Mucosa of stomach (tissue), 1 donor: Measurements from ENCODE around the gene VAPA.
A peak's percentile ranks its signal among the peaks of the same experiment; 100 is the strongest.
"Not testable (repeated sequence)": the region's sequence is repeated elsewhere in the genome, so short reads cannot be mapped to it uniquely, and the experiment has no call there.

ENCODE experiments used
- H3K27me3 ChIP-seq: one replicate; pipeline ENCODE4 v1.7.0; 2013; ENCODE audit warnings: mild to moderate bottlenecking, low read length; ENCODE audit not compliant: control insufficient read depth, insufficient read depth
- H3K36me3 ChIP-seq: one replicate; pipeline ENCODE4 v1.7.0; 2013; ENCODE audit warnings: low read length; ENCODE audit not compliant: control insufficient read depth, insufficient read depth
- H3K4me1 ChIP-seq: one replicate; pipeline ENCODE4 v1.7.0; 2013; ENCODE audit warnings: mild to moderate bottlenecking, low read length; ENCODE audit not compliant: control insufficient read depth, insufficient read depth
- H3K4me3 ChIP-seq: one replicate; pipeline ENCODE4 v1.7.0; 2013; ENCODE audit warnings: low read length
- H3K9ac ChIP-seq: one replicate; pipeline ENCODE4 v1.7.0; 2013; ENCODE audit warnings: mild to moderate bottlenecking, low read length, moderate library complexity
- H3K9me3 ChIP-seq: one replicate; pipeline ENCODE4 v1.7.0; 2013; ENCODE audit warnings: mild to moderate bottlenecking, low read length, moderate library complexity; ENCODE audit not compliant: control insufficient read depth
- donor health status: Pancreatic carcinoma.

VAPA gene

DNA sequence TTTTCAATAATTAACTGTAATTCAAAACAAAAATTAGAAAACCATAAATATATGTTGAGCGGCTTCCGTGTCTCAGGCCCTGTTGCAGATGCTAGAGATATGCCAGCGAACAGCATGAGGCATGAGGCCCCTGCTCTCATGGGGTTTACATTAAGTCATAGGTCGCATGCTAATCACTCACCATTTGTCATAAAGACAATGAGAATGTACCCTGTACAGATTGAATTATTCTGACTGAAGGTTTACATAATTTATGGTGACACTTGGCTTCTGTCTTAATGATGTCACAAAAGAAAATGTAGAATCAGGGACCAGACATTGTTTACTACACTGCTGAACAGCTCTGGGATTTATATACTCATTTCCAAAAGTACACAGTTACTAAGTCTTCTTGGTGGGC is 5.9 kb upstream of the VAPA start:
- Histone ChIP-seq H3K9me3 (no peaks in the 10 kb centered on the region), H3K27me3 (no peaks in the 10 kb centered on the region), H3K4me3 (no peak overlapping the region), H3K4me1 (no peaks in the 10 kb centered on the region), H3K36me3 (no peaks in the 10 kb centered on the region), H3K9ac (no peak overlapping the region)

DNA sequence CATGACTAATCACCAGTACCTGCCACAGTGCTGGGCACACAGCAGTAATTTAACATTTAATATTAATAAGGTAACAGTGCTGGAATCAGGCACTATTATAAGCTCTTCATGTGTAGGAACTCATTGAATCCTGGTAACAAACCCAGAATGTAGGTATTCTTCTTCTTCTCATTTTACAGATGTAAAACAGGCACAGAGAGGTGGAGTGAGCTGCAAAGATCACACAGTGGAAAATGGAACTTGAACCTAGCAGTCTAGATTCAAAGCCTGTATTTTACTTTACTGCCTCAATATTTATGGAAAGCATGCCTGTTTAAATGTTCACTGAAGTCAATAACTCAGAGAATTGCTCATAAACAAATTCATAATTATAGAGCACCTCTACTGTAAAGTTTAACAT is 3.7 kb upstream of the VAPA start:
- Histone ChIP-seq H3K36me3 (no peaks in the 10 kb centered on the region), H3K9me3 (no peaks in the 10 kb centered on the region), H3K4me1 (no peaks in the 10 kb centered on the region), H3K27me3 (no peaks in the 10 kb centered on the region), H3K4me3 (no peak overlapping the region), H3K9ac (no peak overlapping the region)

DNA sequence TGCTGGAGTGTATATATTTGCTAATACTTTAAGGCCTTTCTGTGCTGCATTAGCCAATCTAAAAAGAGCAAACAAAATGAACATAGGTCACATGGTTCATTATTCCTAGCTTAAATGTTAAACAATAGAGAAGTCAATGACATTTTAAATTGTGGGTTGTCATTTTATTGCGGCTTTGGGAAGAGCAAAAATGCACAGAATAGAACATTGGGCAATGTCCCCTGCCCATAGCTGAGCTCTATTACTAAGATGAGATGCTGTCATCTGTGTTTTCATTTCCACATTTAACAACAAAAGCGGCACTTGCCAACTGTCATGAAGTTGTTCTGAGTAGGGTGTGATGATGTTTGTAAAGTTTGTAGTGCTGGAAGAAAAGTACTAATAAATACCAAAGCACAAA is 3.2 kb upstream of the VAPA start:
- Histone ChIP-seq H3K36me3 (no peaks in the 10 kb centered on the region), H3K27me3 (no peaks in the 10 kb centered on the region), H3K9ac (no peak overlapping the region), H3K4me3 (no peak overlapping the region), H3K9me3 (no peaks in the 10 kb centered on the region), H3K4me1 (no peaks in the 10 kb centered on the region)

DNA sequence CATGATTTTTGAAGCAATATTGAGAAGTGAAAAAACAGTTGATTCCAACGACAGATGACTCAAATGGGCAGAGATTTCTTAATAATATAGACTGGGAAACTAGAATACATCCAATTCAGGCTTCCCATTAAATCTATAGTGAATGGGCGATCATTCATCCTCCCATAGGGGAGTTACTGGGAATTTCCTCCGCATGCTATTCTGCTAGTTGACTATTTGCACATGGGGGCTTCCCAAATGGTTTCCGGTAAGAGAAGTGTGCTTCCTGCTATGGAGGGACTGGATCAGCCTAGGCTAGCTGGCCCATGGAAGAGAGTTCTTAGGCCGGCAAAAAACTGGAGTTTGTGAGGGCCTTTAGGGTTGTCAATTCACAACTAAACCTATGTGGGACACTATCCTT is 2.6 kb upstream of the VAPA start:
- H3K9me3 ChIP-seq = no peaks in the 10 kb centered on the region
- no peak overlapping the region for H3K4me3 ChIP-seq
- no peaks in the 10 kb centered on the region for H3K36me3 ChIP-seq
- no peaks in the 10 kb centered on the region for H3K27me3 ChIP-seq
- no peaks in the 10 kb centered on the region for H3K4me1 ChIP-seq
- H3K9ac ChIP-seq = no peak overlapping the region

DNA sequence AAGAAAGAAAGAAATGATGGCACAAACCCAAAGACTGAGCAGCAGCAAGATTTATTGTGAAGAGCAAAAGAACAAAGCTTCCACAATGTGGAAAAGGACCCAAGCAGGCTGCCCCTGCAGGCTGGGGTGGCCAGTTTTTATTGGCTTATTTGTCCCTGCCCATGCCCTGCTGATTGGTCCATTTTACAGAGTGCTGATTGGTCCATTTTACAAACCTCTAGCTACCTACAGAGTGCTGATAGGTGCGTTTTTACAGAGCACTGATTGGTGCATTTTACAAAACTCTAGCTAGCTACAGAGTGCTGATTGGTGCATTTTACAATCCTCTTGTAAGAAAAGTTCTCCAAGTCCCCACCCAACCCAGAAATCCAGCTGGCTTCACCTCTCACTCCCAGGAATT is 1.5 kb upstream of the VAPA start:
- not testable (repeated sequence) for H3K27me3 ChIP-seq, H3K36me3 ChIP-seq, H3K9me3 ChIP-seq, H3K4me3 ChIP-seq, H3K9ac ChIP-seq, H3K4me1 ChIP-seq

DNA sequence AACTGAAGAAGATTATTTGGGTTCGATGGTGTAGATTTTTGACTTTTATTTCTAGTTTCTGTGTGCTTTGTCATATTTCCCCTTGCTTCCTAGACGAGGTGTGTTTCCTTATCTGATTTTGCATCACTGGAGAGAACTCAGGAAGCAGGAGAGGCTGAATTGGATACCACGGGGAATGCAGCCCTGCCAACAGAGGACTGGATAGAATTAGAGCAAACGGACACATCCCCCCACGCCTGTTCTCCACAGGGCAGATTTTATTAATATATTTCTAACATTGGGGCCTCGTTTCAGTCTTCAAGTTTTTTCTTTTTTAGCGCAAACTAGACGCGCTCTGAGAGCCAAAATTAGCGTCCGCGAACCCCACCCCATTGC is 678 bp upstream of the VAPA start:
- H3K9ac ChIP-seq = peak overlapping the region; percentile 93
- H3K4me1 ChIP-seq = peaks cover 5% of the 10 kb centered on the region
- H3K27me3 ChIP-seq = no peaks in the 10 kb centered on the region
- peak overlapping the region; percentile 89 for H3K4me3 ChIP-seq
- H3K36me3 ChIP-seq = no peaks in the 10 kb centered on the region
- H3K9me3 ChIP-seq = no peaks in the 10 kb centered on the region

DNA sequence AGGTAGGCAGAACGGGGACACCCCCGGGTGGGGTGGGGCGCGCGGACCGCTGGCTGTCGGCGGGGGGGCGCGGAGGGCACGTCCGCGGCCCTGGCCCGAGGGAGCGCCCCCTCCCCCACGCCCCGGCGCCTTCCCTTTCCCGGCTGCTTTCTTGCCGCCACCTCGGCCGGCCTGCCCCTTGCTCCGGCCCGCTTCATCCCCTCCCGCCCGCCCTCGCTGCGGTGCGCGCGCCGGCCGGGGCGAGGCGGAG is 443 bp downstream of the VAPA start:
- peak overlapping the region; percentile 93 for H3K9ac ChIP-seq
- H3K4me1 ChIP-seq = peaks cover 14% of the 10 kb centered on the region
- no peaks in the 10 kb centered on the region for H3K9me3 ChIP-seq
- peak overlapping the region; percentile 89 for H3K4me3 ChIP-seq
- no peaks in the 10 kb centered on the region for H3K36me3 ChIP-seq
- no peaks in the 10 kb centered on the region for H3K27me3 ChIP-seq

DNA sequence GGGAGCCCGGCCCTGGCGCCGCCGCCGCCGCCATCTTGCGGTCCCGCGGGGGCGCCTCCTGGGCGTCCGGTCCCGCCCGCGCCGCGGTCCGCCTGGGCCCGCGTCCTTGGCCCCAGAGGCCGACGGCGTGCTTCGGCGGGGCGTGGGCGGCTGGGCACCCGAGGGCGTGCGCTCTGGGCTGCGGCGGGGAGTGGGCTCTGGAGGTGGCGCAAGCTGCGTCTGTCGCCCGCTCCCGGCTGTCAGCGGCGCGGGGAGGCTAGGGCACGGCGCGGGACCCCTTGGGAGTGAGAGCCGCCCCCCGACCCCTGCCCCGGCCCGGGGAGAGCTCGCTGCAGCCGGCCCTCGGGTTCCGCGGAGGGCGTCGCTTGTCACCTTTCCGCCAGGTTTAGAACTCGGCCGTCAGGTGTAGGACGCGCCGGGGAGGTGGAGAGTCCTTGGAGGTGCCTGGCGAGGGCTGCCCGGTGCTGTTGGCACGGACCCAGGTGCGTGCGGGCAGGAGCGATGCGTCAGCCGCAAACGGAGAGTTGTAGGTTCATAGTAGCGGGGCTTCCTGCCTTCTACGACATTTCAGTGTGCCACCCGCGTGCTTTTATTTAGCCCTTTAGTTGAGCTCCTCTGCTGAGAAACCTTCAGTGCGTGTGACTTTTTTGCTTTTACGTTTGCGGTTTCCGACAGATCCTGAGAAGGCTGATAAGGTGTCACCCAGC is 921 bp downstream of the VAPA start:
- Histone ChIP-seq H3K9me3 (no peaks in the 10 kb centered on the region), H3K4me1 (peaks cover 19% of the 10 kb centered on the region), H3K27me3 (no peaks in the 10 kb centered on the region)

DNA sequence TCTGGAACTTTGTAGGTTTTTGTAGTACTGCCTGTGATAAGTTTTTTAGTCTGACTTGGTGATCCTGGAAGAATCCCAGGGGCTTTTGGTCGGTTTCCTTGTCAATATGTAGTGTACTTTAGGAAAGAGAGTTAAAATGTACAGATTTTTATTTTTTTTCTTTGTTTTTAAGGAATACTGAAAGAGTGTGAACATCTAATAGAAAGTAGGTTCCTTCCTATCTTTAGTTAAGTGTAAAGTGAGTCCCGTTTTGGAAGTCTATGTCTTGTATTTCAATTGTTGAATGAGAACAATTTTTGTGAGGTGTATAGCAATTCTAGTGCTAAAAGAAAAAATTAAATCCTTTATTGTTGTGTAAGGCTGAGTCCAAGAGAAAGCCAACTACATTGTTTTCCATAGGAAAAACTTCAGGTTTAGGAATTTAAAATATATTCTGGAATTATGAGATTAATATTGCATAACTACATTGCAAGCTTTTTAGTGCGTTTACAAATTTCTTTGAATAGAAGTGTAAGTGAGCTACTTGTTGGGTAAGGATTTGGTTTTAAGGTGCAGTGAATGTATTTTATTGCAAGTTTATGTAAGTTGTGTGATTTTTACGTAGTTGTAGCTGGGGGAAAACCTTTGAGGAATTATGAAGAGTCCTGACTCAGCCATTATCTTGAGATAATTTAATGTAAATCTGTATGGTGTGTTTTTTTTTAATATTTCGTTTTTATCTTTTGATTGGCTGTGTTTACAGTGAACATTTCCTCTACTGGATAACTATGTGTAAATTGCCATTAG is 1.7 kb downstream of the VAPA start:
- Histone ChIP-seq H3K9me3 (no peaks in the 10 kb centered on the region), H3K27me3 (no peaks in the 10 kb centered on the region), H3K4me1 (peaks cover 27% of the 10 kb centered on the region), H3K4me3 (peak overlapping the region; percentile 83), H3K36me3 (no peaks in the 10 kb centered on the region), H3K9ac (peak overlapping the region; percentile 77)

More for the DNA sequence above, 921 bp downstream of the VAPA start:
- H3K4me3 ChIP-seq = peak overlapping the region; percentile 83
- no peaks in the 10 kb centered on the region for H3K36me3 ChIP-seq
- peak overlapping the region; percentile 77 for H3K9ac ChIP-seq

DNA sequence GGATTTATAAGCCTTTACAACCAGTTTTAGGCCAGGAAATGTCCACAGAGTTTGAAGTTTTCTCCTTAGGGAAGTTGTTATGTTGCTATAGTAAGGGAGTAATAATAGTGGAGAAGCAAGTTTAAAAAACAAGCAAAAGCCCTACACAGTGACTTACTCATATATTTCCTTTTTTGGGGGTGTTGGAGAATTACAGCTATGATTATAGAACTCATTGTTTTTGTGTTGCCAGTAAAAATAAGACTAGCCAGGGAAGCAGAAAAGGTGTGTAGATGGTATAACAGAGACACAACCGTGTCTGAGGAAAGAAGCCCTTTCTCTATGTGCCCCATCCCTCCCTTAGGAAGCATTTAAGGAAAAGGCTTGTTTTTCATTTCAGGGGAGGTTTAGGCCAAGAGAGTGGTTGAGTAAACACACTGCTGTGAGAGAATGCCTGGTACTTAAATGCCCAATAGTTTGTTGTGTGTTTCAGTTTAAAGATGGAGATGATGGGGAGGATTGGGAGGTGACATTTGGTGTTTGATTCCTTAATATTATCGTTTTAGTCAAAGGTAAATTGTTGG is 2.3 kb downstream of the VAPA start:
- Histone ChIP-seq H3K9me3 (no peaks in the 10 kb centered on the region), H3K27me3 (no peaks in the 10 kb centered on the region), H3K4me1 (peaks cover 31% of the 10 kb centered on the region), H3K4me3 (no peak overlapping the region), H3K9ac (no peak overlapping the region), H3K36me3 (no peaks in the 10 kb centered on the region)

DNA sequence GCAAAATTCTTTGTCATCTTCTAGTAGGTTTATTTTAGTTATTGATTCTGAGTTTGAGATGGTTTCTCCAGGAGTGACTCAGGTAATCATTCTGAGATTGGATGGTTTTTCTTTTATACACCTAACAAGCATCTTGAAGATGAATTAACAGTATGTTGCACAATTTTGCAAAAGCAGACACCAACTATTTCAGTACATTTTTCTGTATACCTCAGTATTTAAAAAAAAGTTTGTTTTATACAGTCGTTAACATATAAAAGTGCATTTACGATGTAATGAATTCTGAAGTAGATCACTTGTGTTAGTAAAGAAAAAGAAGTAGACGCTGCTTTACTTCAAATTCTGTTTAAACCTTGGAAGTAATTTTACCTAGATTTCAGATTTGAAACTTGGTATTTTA is 3.0 kb downstream of the VAPA start:
- no peak overlapping the region for H3K9ac ChIP-seq
- H3K4me1 ChIP-seq = peaks cover 31% of the 10 kb centered on the region
- H3K9me3 ChIP-seq = no peaks in the 10 kb centered on the region
- no peaks in the 10 kb centered on the region for H3K27me3 ChIP-seq
- H3K4me3 ChIP-seq = no peak overlapping the region
- no peaks in the 10 kb centered on the region for H3K36me3 ChIP-seq

DNA sequence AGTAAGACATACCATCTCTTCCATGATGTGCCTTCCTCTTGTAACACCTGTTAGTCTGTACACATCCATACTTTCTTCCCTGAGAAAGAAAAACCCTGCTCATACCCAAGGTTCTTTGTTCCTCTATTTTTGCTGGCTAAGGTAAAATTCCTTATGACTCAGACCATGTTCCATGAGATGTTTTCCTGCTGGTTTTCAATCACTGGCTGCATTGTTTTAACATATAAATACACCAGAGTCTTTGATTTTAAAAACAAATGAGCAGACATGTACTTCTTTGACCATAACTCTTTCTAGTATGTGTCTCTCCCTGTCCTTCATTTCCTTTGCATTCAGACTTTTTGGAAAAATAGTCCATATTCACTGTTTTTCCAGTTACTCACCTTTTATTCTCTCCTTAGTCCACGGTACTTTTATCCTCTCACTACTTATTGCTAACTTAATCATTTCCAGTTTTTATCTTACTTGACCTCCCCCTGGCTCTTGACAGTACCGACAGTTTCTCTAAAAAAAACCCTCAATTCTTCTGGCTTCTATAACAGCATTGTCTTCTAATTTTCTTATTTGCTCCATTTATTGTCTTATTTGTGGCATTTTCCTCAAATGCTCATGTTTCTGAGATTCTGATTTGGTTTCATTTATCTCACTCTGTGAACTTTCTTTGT is 4.3 kb downstream of the VAPA start:
- Histone ChIP-seq H3K9ac (no peak overlapping the region), H3K4me3 (no peak overlapping the region), H3K4me1 (peaks cover 31% of the 10 kb centered on the region), H3K27me3 (no peaks in the 10 kb centered on the region), H3K36me3 (no peaks in the 10 kb centered on the region), H3K9me3 (no peaks in the 10 kb centered on the region)
